ENCODE data around the gene DMD. TPM values are rescaled to one million over a fixed set of nuclear protein-coding genes. Genes with fewer than 3 reads are reported as not detected.

DMD gene
- total and polyA plus RNA-seq, 2 of the 13 experiments (the other 11 are each of a cell fraction or from before 2014, with no cell fraction given), result 17.6 to 25.9 TPM

GRCh38 chrX:31555506-31555905, 1655.8 kb downstream of the DMD start:
- H3K9ac ChIP-seq (ENCODE audit: insufficient read depth, low read depth, low read length), result no peak overlapping the region
- H3K27ac ChIP-seq (ENCODE audit: extremely low read length, insufficient read depth, low read length), result no peak overlapping the region
- FAIRE-seq (no peak), DNase-seq (ENCODE audit: low spot score) (no peak), ATAC-seq (no peak)
- H3K27me3 ChIP-seq (ENCODE audit: control insufficient read depth in 1 of 2, insufficient read depth in 2 of 2, low read length in 2 of 2), result no peaks in the 10 kb centered on the region
- H3K4me1 ChIP-seq (ENCODE audit: insufficient read depth, low read length), result no peaks in the 10 kb centered on the region
- no peaks in the 10 kb centered on the region for H4K20me1 ChIP-seq (ENCODE audit: insufficient read depth, low read length)
- TF ChIP-seq ZNF232 (CRISPR knock-in tag; IDR thresholded peaks at IDR 0.05; ENCODE audit: borderline replicate concordance) (no peak), IRF1 (CRISPR knock-in tag; IDR thresholded peaks at IDR 0.05; ENCODE audit: low read depth) (no peak), ZNF264 (CRISPR knock-in tag; IDR thresholded peaks at IDR 0.05) (no peak), RCOR2 (CRISPR knock-in tag; IDR thresholded peaks at IDR 0.05) (no peak), ARHGAP35 (CRISPR knock-in tag; IDR thresholded peaks at IDR 0.05; ENCODE audit: borderline replicate concordance) (no peak), KLF13 (CRISPR knock-in tag; IDR thresholded peaks at IDR 0.05) (no peak), ATF3 (CRISPR knock-in tag; IDR thresholded peaks at IDR 0.05) (no peak), YY1 (IDR thresholded peaks at IDR 0.05; ENCODE audit: insufficient read depth, insufficient replicate concordance, low read depth, low read length) (no peak), CENPT (CRISPR knock-in tag; IDR thresholded peaks at IDR 0.05; ENCODE audit: low read depth) (no peak), ZNF558 (CRISPR knock-in tag; IDR thresholded peaks at IDR 0.05; ENCODE audit: borderline replicate concordance) (no peak), STAT6 (CRISPR knock-in tag; IDR thresholded peaks at IDR 0.05; ENCODE audit: borderline replicate concordance) (no peak), EZH2 (conservative IDR thresholded peaks at IDR 0.05; ENCODE audit: low read depth, low read length) (no peak), ZNF501 (CRISPR knock-in tag; IDR thresholded peaks at IDR 0.05) (no peak), BORCS8-MEF2B (CRISPR knock-in tag; IDR thresholded peaks at IDR 0.05) (no peak), FOXJ3 (CRISPR knock-in tag; IDR thresholded peaks at IDR 0.05; ENCODE audit: borderline replicate concordance) (no peak), PRMT3 (CRISPR knock-in tag; IDR thresholded peaks at IDR 0.05; ENCODE audit: borderline replicate concordance, low read depth) (no peak)
- no peaks in the 10 kb centered on the region for H3K9me3 ChIP-seq (ENCODE audit: low read length)
- no peak overlapping the region for H2AFZ ChIP-seq (ENCODE audit: low read length)
- WGBS (ENCODE audit: low lambda C conversion rate), result 36% methylated on average over 2 of the region's 3 CpGs
- CTCF ChIA-PET (ENCODE audit: low intra/inter-chr PET ratio, low total read pairs), result no interaction called here
- POLR2A ChIA-PET, result no interaction called here
- no TSS peak for BruUV-seq (replicated peaks)
- intact Hi-C loops (cut with micrococcal nuclease; ENCODE audit: unreplicated experiment), result no loop called here
- no peaks in the 10 kb centered on the region for H3K79me2 ChIP-seq (ENCODE audit: insufficient read depth, low read length)
- H3K36me3 ChIP-seq (replicated peaks in 1 of 2; ENCODE audit: control insufficient read depth in 1 of 2, insufficient read depth in 2 of 2, low read length in 2 of 2), result no peaks in the 10 kb centered on the region
- H3K4me2 ChIP-seq (ENCODE audit: low read depth, low read length), result no peak overlapping the region
- in situ Hi-C loops (cut with HindIII; ENCODE audit: extremely low pct_ligation_motif_present, low pct_unique_long_range_greater_than_20kb), result no loop called here
- no peak overlapping the region for H3K4me3 ChIP-seq (replicated peaks in 1 of 3; ENCODE audit: insufficient read depth in 1 of 3, low read depth in 2 of 3, low read length in 3 of 3)

All from HepG2 (cell line).